Astrocyte of the spinal cord (primary cell): Measurements from ENCODE around the gene TNIP1.

Experiments
- DNase-seq: peaks from one replicate; pipeline ENCODE4 v3.0.0; 2011; ENCODE audit warnings: low read depth, low spot score
- H3K4me3 ChIP-seq: 2 replicates; pipeline ENCODE4 v1.5.1; 2011; ENCODE audit warnings: low read depth, mild to moderate bottlenecking, low read length, moderate library complexity
- CTCF ChIP-seq: IDR thresholded peaks from 2 replicates; pipeline ENCODE4 v1.5.1; 2012; ENCODE audit warnings: low read depth, mild to moderate bottlenecking, low read length, inconsistent platforms
- in situ Hi-C: cut with HindIII; loops from 2 replicates; pipeline ENCODE4 v1.10.0; 2017; ENCODE audit warnings: low sequenced_read_pairs

The TNIP1 gene

GRCh38 chr5:151080613-151081430, at the start of gene TNIP1:
Gene TNIP1 (minus strand): TSS chr5:151081034. CDS start chr5:151065095, 15,939 bp downstream.
- in situ Hi-C loops, result no loop called here
- peak within 1 kb of the TSS; percentile 54 for H3K4me3 ChIP-seq
- no peak for TF ChIP-seq CTCF
- DNase-seq, result peak; percentile 91

GRCh38 chr5:151130235-151130921, 49.5 kb upstream of the TNIP1 start:
- DNase-seq, result no peak
- TF ChIP-seq CTCF, result no peak
- H3K4me3 ChIP-seq, result no peak overlapping the region
- in situ Hi-C loops, result no loop called here

- no peak for TF ChIP-seq CTCF
- H3K4me3 ChIP-seq, result no peak overlapping the region
- DNase-seq, result no peak
- in situ Hi-C loops, result no loop called here
Observed at GRCh38 chr5:151128817-151129216, 48.0 kb upstream of the TNIP1 start.

GRCh38 chr5:151127926-151128325, 47.1 kb upstream of the TNIP1 start:
- TF ChIP-seq CTCF, result no peak
- H3K4me3 ChIP-seq, result no peak overlapping the region
- DNase-seq, result no peak
- in situ Hi-C loops, result no loop called here

- peak; percentile 59 for DNase-seq
- no peak overlapping the region for H3K4me3 ChIP-seq
- TF ChIP-seq CTCF, result peak; percentile 80
- in situ Hi-C loops, result no loop called here
Observed at GRCh38 chr5:151126199-151126645, 45.4 kb upstream of the TNIP1 start.

GRCh38 chr5:151125421-151125820, 44.6 kb upstream of the TNIP1 start:
- DNase-seq, result no peak
- no peak overlapping the region for H3K4me3 ChIP-seq
- in situ Hi-C loops, result no loop called here
- no peak for TF ChIP-seq CTCF
